HTERT RPE-1 (cell line): ENCODE data around the gene BHLHE23.

ENCODE experiments used
- in situ Hi-C: fragments of 300-500 bp; cut with MboI; formaldehyde crosslinking; loops from 4 replicates; pipeline ENCODE4 v1.14.3; 2020; ENCODE audit warnings: low sequenced_read_pairs

BHLHE23 gene

DNA sequence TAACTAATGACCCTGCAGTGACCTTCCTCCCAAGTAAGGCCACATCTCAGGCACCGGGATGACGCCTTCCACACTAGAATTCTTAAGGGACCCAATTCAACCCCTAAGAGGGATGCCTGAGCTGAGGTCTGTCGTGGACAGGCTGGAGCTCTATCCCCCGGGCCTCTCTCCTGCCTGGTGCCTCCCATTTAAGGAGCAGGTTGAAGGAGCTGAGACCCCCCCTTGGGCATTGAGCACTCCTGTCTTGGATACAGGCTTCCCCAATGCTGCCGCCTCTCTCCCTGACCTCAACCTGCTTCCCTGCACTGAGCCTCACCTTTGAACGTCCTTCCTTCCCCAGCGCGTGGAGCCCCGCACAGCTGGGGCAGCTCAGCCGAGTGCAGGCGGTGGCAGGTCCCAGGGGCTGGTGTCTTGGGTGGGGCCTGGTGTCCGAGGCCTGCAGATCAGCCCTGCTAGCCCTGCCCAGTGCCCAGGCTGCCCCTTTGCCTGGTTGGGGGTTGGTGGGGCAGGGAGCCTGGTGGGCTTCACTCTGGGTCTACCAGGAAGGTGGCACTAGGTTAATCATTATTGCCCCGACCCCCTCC is 19.9 kb upstream of the BHLHE23 start:
- in situ Hi-C loops = no loop called here

DNA sequence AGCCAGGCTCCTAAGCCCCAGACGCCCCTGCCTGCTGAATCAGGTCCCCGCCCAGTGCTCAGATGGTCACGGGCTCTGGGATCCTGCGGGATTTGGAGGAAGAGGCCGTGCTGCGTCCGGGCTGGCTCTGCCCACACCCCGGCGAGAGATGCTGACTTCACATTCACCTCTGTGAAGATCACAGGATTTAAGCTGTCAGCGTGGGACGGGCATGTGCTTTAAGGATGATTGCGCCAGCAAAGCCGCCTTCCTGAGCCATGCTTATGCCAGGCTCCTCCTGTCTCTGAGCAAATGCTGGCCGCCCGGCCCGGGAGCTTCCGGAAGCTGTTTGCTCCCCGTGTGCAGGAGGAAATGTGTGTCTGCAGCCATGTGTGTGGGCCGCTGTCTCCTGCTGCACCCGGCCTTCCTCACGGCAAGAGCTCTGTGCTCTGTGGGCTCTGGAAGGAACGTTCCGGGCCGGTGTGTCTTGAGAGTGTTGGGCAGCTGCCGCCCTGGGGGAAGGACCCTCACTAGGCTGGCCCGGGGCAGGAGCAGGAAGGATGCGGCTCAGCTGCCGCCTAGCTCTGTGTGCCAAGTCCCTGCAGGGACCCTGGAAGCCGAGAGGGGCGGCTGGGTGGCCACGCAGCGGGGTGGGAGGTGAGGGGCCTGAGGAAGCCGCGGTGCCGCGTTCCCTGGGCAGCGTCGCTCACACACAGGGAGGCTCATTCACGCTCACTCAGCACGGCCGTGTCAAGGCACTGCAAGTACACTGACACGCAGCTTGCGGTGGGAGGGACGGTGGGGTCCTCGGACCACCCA is 19.0 kb upstream of the BHLHE23 start:
- in situ Hi-C loops = no loop called here

DNA sequence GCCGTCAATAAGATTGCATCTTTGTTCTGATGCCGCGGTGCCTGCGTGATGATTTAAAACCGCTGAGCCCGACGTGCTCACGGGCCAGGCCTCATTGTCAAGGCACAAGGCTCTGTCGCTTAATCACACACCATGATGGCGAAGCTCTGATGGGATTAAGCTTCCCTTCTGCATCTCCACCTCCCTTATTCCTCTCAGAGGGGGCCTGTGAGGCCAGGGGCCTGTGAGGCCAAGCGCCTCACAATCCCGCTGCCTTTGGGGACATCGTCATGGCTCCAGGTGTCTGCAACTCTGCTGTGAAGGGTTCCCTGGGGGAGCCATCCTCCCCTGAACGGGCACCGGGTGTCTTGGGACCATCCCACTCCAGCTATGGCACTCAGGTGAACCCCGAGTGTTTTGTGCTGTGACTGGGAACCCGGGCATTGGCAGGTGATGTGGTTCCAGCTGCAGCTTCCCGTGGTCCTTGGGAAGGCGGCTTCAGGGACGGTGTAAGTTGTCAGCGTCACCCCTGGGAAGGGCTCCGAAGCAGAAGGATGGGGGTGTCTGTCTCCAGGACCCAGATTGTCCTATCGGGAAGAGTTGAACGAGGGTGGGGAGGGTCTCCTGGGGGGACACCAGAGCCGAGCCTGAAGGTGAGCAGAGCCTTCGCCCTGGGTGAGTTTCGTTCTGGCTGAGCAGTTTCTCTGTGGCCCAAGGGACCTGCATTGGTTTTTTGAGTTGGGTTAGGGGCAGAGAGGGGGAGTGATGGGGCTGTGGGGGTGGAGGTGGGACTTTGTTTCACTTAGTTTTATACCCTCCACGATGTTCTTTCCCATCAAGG is 18.0 kb upstream of the BHLHE23 start:
- in situ Hi-C loops = no loop called here

- in situ Hi-C loops = no loop called here
Measured at GRCh38 chr20:63023936-63024571, 17.3 kb upstream of the BHLHE23 start.

DNA sequence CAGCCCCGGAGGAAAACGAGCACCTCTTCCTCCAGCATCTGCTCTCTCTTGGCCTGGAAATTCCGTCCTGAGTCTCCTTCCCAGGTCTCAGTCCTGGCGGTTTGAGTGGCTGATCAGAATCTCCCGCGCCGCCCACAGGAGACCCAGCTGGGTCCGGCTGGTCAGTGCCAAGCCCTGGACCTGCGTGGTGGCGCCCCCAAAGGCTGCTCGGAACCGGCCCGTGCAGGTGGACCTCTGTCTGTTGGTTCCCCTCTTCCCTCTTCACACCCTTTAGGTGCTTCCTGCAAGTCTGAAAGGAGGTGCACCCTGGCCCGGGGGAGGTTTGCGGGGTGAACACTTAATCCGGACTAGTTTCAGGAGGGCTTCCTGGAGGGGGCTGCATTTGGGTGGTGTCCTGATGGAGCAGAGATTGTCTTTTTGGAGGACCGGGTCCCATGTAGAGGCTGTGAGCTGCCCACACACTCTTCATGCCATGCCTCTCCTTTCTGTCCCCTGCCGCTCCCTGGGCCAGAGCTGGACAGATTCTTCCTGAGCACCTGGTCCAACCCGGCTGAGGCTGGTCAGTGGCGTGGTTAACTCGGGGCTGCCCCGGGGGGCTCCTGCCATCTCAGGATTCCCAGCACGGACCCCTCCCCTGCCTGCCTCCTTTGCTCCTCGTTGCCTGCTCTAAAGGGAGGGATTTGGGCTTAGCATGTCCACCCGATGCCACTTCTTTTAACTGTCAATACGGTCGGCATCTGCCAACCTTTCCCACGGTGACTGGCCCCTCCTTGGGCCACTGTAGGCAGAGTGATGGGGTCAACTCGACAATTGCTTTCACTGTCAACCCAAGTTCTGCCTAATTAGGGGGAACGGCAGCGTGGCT is 16.5 kb upstream of the BHLHE23 start:
- in situ Hi-C loops = no loop called here

- in situ Hi-C loops = no loop called here
Measured at GRCh38 chr20:63022501-63022900, 15.7 kb upstream of the BHLHE23 start.

DNA sequence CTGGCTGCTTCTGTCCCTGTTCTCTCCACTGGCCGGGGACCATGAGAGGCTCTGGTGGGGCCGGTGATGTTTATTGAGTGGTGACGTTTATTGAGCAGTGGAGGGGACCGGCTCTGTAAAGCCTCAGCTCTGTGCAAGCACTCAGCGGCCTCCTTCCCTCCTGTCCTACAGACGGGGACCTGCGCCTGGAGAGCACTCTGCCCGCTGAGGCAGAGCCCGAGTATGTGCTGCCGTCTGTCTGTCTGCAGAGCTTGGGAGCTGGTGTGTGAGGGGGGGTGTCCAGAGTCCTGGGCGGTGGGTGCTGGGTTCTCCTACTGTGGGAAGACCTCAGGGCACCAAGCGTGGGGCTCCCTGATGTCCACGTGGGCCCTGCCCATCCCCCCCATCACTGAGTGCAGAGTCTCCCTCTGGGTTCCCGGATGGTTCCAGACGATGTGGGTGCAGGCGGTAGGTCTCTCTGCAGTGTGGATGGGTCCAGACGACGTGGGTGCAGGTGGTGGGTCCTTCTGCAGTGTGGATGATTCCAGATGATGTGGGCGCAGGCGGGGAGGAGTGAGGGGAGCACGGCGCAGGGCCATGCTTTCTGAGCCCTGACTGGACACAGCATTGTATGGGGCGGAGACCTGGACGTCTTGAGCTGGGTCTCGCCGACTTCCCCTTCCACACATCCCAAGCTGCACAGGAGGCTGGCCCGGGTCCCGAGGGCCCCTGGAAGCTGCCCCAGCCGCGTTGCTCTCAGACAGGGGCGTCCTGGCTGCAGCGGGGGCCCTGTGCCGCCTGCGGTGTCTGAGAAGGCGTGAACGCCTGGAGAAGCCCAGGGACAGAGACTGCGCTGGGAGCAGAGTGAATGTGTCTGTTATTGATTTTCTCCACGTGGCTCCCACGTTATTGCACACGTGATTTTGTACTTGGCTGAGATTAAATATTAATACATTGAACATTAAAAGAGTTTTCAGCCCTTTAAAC is 14.9 kb upstream of the BHLHE23 start:
- in situ Hi-C loops = no loop called here

DNA sequence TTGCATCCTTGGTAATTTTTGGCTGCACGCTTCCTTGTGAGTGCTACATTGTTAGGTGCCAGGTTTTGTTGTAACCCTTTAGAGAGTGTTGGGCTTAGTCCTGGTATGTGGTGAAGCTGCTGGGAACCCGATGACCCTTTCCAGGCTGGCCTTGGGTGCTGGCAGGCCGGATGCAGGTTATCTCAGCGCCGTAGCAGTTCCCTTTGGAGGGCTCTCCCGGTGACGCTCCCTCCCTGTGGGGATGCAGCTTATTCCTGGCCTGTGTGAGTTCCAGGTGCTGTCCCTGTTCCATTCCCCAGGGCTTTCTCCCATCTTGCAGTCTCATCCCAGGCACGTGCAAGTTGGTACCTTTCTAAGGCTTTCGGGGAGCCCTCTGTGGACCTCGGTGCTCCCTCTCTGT is 13.9 kb upstream of the BHLHE23 start:
- in situ Hi-C loops = no loop called here

GRCh38 chr20:63017826-63018411 is 11.2 kb upstream of the BHLHE23 start:
- in situ Hi-C loops = no loop called here

DNA sequence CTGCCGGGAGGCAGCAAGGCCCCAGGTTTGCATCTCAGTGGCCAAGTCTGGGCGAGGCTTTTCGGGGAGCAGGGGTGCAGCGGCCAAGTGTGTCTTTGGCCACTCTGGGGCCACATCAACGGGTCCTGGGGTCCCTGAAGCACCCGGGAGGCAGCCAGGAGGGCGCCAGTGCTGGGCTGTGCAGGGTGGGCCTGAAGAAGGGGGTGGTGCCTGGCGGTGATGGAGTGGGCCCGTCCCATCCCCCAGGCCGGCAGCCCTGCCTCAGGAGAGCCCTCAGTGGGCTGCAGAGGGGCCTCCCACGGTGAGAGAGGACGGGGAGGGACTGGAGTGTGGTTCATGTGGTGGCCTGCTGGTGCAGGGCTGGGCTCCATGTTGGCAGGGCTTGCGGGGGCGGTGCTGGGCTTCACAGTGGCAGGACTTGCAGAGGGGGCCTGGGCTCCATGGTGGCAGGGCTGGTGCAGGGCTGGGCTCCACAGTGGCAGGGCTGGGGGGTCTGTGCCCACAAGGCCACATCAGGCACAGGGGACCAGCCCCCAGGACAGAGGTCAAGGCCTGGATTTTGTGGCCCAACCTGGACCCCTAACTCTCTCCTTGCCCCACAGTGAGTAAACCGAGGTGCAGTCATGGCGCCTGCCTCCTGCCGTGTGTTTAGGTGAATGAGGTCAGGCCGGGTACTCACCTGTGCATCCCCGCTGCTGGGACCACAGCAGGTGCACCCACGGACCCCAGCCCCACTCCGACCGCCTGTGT is 10.5 kb upstream of the BHLHE23 start:
- in situ Hi-C loops = no loop called here

GRCh38 chr20:63016514-63017075 is 9.8 kb upstream of the BHLHE23 start:
- in situ Hi-C loops = no loop called here

DNA sequence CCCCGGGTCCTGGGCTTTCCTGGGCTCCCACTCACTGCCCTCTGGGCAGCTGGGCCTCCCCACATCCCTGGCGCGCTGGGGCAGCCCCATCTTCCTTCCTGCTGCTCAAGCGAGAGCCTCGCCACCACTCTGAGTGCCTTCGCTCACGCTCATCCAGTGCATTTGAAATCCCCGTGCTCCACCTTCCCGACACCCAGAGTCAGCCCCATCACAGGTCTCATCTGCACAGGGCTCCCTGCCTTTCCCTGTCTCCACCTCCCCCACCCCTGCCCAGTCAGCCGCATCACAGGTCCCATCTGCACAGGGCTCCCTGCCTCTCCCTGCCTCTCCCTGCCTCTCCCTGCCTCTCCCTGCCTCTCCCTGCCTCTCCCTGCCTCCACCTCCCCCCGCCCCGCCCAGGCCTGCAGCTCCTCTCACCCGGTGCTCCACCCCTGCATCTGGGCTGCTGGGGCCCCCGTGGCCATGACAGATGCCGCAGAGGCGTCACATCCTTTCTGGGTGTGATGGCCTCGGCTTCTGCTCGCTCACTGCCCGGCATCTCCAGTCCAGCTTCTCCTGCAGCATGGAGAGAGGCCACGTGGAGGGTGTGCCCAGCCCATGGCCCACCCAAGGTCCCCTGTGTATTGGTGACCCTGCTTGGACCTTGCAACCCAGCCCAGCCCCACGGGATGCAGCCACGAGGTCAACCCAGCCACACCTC is 9.0 kb upstream of the BHLHE23 start:
- in situ Hi-C loops = no loop called here

- in situ Hi-C loops = no loop called here
Measured at GRCh38 chr20:63015147-63015661, 8.4 kb upstream of the BHLHE23 start.

DNA sequence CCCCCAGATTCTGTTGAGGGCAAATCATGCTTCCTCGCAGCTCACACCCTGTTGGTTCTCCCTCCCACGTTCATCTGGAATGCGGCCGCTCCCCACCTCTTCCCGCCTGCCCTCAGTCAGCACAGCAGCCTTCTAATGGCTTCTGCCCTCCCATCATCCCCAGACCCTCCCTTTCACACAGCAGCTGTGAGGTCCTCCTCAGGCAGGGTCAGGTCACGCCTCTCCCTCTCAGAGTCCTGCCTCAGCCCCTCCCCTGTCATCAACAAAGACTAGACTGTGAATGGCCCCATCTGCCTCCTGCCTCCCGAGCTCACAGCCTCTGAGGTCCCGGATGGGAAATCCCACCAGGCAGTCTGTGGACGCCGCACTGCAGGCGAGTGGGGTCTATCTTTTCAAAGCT is 7.9 kb upstream of the BHLHE23 start:
- in situ Hi-C loops = no loop called here

- in situ Hi-C loops = no loop called here
Measured at GRCh38 chr20:63014287-63014686, 7.5 kb upstream of the BHLHE23 start.

- in situ Hi-C loops = no loop called here
Measured at GRCh38 chr20:63013207-63013606, 6.4 kb upstream of the BHLHE23 start.

DNA sequence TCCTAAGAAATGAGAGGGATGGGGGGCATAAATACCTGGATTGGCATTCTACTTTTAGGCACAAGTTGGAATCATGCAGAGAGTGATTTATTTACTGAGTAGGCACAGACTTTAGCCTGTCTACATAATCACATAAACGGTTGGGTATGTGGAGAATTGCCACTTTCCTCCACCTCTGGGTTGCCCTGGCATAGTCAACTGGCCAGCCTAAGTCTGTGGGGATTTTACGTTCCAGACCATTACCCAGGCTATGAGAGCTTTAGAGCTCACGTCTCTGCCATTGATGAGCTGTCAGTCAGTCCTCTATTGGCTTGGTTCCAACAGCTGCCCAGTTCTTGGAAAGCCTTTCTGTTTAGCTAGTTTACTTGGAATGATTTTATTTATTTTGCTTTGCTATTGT is 5.0 kb upstream of the BHLHE23 start:
- in situ Hi-C loops = no loop called here
